SU-DHL-6 (cell line): Measurements from ENCODE around the gene TMEM8B.

Experiments
- CTCF ChIP-seq: fragments of 200-600 bp; sonication (generic); IDR thresholded peaks from one replicate; pipeline ENCODE4 v1.5.1; 2017; ENCODE audit warnings: antibody characterized with exemption, mild to moderate bottlenecking, low read length, moderate library complexity; ENCODE audit not compliant: insufficient read depth, poor library complexity, severe bottlenecking
- EZH2phosphoT487 ChIP-seq: fragments of 200-600 bp; sonication (generic), shearing (Covaris generic); conservative IDR thresholded peaks from 2 replicates; pipeline ENCODE4 v1.6.1; 2018; ENCODE audit warnings: mild to moderate bottlenecking, antibody characterized with exemption, low read length, moderate library complexity, mixed read lengths

- TF ChIP-seq CTCF (no peak), EZH2phosphoT487 (no peak)
Observed at GRCh38 chr9:35862328-35862727, 33.3 kb downstream of the TMEM8B start.
